ENCODE data around the gene MBNL1. TPM values are rescaled to one million over a fixed set of nuclear protein-coding genes. Genes with fewer than 3 reads are reported as not detected.

Gene MBNL1
- polyA plus RNA-seq, 3 donors, result 190 to 204 (median 191) TPM

GRCh38 chr3:152245498-152246170 lies 23.1 kb upstream of the MBNL1 start:
- no peak for TF ChIP-seq CTCF (IDR thresholded peaks at IDR 0.05)
- peak in 2 of 3 donors; percentile 39 to 56 for DNase-seq
- Histone ChIP-seq H3K4me1 (ENCODE audit: control insufficient read depth in 1 of 2, insufficient read depth in 2 of 2, low read length in 2 of 2) (peaks cover 33 to 52% of the 10 kb centered on the region in 2 donors), H4K20me1 (ENCODE audit: insufficient read depth, low read length) (no peaks in the 10 kb centered on the region), H3K27ac (ENCODE audit: low read depth in 1 of 2, low read length in 2 of 2) (peak overlapping the region; percentile 46 to 88), H3K79me2 (ENCODE audit: insufficient read depth, low read length) (peaks cover 86% of the 10 kb centered on the region), H3K27me3 (ENCODE audit: control insufficient read depth in 2 of 2, insufficient read depth in 2 of 2, low read length in 2 of 2) (no peaks in the 10 kb centered on the region), H3K9me3 (replicated peaks in 1 of 2; ENCODE audit: control insufficient read depth in 1 of 2, insufficient read depth in 1 of 2, low read length in 2 of 2) (no peaks in the 10 kb centered on the region), H3K4me2 (replicated peaks; ENCODE audit: extremely low read depth, low read length, poor library complexity, severe bottlenecking) (peak overlapping the region; percentile 88), H3K4me3 (replicated peaks in 1 of 3; ENCODE audit: low read depth in 2 of 3, low read length in 3 of 3) (peak overlapping the region; percentile 67 to 98 (median 95)), H3K36me3 (replicated peaks in 1 of 2; ENCODE audit: control insufficient read depth in 1 of 2, insufficient read depth in 2 of 2, low read length in 2 of 2) (no peaks in the 10 kb centered on the region), H3K9ac (ENCODE audit: insufficient read depth, low read length, poor library complexity, severe bottlenecking) (peak overlapping the region; percentile 67), H2AFZ (ENCODE audit: insufficient read depth, low read depth, low read length, poor library complexity, severe bottlenecking) (peak overlapping the region; percentile 58)
- peaks cover 34% of the 10 kb centered on the region for H3K4me1 Mint-ChIP-seq
- H3K27me3 Mint-ChIP-seq (ENCODE audit: low read depth in 3 of 3), result no peaks in the 10 kb centered on the region
- H3K27ac Mint-ChIP-seq, result peak overlapping the region; percentile 77 to 93 (median 89)
- no peaks in the 10 kb centered on the region for H3K9me3 Mint-ChIP-seq
- peak overlapping the region; percentile 68 to 85 for H3K4me3 Mint-ChIP-seq
- no CpG with 5 or more reads among the region's 3 CpGs for WGBS (ENCODE audit: insufficient coverage)
- intact Hi-C loops (cut with micrococcal nuclease), result loop anchor here in 1 of 2 donors (10.0 kb wide), 1 partner anchor 49 kb away; no protein-coding TSS in a partner anchor
- H3K36me3 Mint-ChIP-seq, result no peaks in the 10 kb centered on the region

GRCh38 chr3:152251916-152252315 lies 16.8 kb upstream of the MBNL1 start:
- Histone ChIP-seq H3K9me3 (replicated peaks in 1 of 2; ENCODE audit: control insufficient read depth in 1 of 2, insufficient read depth in 1 of 2, low read length in 2 of 2) (no peaks in the 10 kb centered on the region), H3K36me3 (replicated peaks in 1 of 2; ENCODE audit: control insufficient read depth in 1 of 2, insufficient read depth in 2 of 2, low read length in 2 of 2) (no peaks in the 10 kb centered on the region), H3K79me2 (ENCODE audit: insufficient read depth, low read length) (peaks cover 87% of the 10 kb centered on the region), H3K4me2 (replicated peaks; ENCODE audit: extremely low read depth, low read length, poor library complexity, severe bottlenecking) (peak overlapping the region; percentile 61), H3K27ac (ENCODE audit: low read depth in 1 of 2, low read length in 2 of 2) (peak overlapping the region; percentile 25 to 67), H3K27me3 (ENCODE audit: control insufficient read depth in 2 of 2, insufficient read depth in 2 of 2, low read length in 2 of 2) (no peaks in the 10 kb centered on the region), H3K4me1 (ENCODE audit: control insufficient read depth in 1 of 2, insufficient read depth in 2 of 2, low read length in 2 of 2) (peaks cover 46 to 74% of the 10 kb centered on the region in 2 donors), H2AFZ (ENCODE audit: insufficient read depth, low read depth, low read length, poor library complexity, severe bottlenecking) (no peak overlapping the region), H4K20me1 (ENCODE audit: insufficient read depth, low read length) (peaks cover 27% of the 10 kb centered on the region), H3K4me3 (replicated peaks in 1 of 3; ENCODE audit: low read depth in 2 of 3, low read length in 3 of 3) (peak overlapping the region in 1 of 3 experiments; percentile 50), H3K9ac (ENCODE audit: insufficient read depth, low read length, poor library complexity, severe bottlenecking) (no peak overlapping the region)
- peaks cover 0 to 9% of the 10 kb centered on the region in 2 donors for H3K36me3 Mint-ChIP-seq
- no peaks in the 10 kb centered on the region for H3K27me3 Mint-ChIP-seq (ENCODE audit: low read depth in 3 of 3)
- H3K27ac Mint-ChIP-seq, result peak overlapping the region; percentile 1 to 97 (median 93)
- no peaks in the 10 kb centered on the region for H3K9me3 Mint-ChIP-seq
- intact Hi-C loops (cut with micrococcal nuclease), result no loop called here
- no peak for TF ChIP-seq CTCF (IDR thresholded peaks at IDR 0.05)
- peaks cover 56% of the 10 kb centered on the region for H3K4me1 Mint-ChIP-seq
- no peak for DNase-seq
- H3K4me3 Mint-ChIP-seq, result no peak overlapping the region
